ENCODE measurements around the gene INPP5D.

The INPP5D gene

DNA sequence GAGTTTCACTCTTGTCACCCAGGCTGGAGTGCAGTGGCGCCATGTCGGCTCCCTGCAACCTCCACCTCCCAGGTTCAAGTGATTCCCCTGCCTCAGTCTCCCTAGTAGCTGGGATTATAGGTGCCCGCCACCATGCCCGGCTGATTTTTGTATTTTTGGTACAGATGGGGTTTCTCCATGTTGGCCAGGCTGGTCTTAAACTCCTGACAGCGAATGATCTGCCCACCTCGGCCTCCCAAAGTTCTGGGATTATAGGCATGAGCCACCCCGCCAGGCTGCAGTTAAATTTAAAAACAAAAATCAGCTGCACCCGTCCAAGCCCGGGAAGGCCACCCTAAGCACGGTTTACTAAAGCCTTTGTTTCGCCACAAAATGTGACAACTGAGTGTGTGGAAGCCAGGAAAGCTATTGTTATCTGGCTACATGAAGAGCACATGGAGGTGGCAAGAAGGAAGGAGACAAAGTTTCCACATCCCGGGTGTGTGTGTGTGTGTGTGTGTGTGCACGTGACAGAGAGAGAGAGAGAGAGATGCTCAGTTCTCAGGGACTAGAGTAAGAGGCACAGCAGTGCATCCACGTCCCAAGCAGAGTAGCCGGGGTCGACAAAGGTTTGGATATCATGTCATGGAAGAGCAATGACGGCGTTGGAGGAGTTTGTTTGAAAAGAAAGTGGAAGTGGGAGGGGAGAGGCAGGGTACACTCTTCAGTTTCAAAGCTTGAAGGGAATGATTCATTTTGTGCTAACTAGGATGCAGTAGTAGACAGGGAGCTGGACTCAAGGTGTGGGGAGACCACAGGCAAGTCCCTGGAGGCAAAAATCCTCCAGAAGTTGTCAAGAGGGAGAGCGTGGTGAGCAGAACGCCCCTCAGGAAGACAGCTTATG lies 20.1 kb downstream of the INPP5D start:
- in situ Hi-C loops (cut with MboI; ENCODE audit: low sequenced_read_pairs, unreplicated experiment): no loop called here
- DNase-seq (ENCODE audit: low spot score): no peak
- TF ChIP-seq, protein P1, sequence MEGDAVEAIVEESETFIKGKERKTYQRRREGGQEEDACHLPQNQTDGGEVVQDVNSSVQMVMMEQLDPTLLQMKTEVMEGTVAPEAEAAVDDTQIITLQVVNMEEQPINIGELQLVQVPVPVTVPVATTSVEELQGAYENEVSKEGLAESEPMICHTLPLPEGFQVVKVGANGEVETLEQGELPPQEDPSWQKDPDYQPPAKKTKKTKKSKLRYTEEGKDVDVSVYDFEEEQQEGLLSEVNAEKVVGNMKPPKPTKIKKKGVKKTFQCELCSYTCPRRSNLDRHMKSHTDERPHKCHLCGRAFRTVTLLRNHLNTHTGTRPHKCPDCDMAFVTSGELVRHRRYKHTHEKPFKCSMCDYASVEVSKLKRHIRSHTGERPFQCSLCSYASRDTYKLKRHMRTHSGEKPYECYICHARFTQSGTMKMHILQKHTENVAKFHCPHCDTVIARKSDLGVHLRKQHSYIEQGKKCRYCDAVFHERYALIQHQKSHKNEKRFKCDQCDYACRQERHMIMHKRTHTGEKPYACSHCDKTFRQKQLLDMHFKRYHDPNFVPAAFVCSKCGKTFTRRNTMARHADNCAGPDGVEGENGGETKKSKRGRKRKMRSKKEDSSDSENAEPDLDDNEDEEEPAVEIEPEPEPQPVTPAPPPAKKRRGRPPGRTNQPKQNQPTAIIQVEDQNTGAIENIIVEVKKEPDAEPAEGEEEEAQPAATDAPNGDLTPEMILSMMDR (IDR thresholded peaks at IDR 0.05; ENCODE audit: borderline replicate concordance, control extremely low read depth, extremely low read depth, insufficient read depth, missing control alignments): no peak

DNA sequence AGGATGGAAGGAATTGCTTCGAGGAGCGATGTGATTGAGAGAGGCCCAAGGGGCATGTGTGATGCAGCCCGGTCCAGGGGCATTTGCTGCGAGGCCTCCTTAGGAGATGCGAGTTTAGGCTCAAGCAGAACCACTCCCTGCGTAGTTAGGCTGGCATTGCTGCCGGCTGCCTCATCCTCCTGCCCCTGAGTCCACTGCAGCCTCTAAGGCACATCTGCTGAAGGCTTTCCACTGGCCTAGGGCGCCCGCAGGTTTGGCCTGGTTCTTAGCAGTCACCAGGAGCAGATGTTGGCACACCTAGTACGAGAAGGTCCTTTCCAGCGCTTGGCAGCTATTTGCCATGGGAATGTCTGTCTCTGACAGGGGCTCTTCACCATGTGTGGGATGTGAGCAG lies 20.7 kb downstream of the INPP5D start:
- in situ Hi-C loops (cut with MboI; ENCODE audit: low sequenced_read_pairs, unreplicated experiment): no loop called here
- DNase-seq (ENCODE audit: low spot score): no peak

DNA sequence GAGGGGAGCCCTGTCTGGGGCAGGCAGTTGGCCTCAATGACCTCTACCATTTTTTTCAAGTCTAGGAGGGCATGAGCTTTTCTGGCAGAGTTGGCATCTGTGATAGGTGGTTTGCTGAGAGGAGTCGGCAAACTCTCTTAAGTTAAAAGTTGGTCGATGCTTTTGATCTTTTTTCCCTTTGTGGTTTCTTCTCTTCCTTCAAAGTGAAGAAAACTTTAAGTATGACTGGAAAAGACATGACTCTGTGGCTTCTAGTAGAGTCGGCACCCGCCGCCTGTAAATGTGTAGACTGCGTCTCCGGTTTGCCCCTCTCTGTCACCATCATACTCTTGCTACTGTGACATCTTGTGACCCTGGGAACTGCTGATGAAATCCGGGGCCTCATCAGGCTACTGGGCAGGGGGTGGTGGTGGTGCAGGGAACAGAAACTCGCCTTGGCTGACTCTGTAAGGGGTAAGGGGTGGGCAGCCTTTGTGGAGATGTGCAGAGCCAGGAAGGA lies 21.1 kb downstream of the INPP5D start:
- DNase-seq (ENCODE audit: low spot score): no peak
- in situ Hi-C loops (cut with MboI; ENCODE audit: low sequenced_read_pairs, unreplicated experiment): no loop called here
- TF ChIP-seq, protein P1 (IDR thresholded peaks at IDR 0.05; ENCODE audit: borderline replicate concordance, control extremely low read depth, extremely low read depth, insufficient read depth, missing control alignments): no peak

More for the DNA sequence above, 20.7 kb downstream of the INPP5D start:
- TF ChIP-seq, protein P1 (IDR thresholded peaks at IDR 0.05; ENCODE audit: borderline replicate concordance, control extremely low read depth, extremely low read depth, insufficient read depth, missing control alignments): no peak

DNA sequence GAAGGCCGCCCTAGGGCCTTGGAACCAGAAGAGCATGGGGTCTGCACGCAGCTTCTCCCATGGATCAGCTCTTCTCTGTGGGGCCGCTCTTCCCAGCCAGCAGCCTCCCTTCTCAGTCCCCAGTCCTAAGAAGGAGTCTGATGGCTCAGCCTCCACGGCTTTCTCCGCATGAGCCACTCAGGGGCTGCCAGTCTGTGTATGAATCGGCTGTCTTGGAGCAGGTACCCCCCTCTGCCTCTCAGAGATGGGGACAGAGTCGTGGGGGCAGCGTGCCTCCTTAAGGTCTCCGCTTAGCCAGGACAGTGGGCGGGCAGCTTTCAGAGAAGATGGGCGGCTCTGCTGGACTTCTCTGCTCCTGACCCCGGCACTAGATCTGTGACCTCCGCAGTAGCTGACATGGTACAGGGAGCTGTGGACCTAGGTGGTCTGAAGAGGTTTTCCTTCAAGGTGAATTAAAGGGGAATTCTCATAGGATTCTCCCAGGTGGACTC lies 21.6 kb downstream of the INPP5D start:
- in situ Hi-C loops (cut with MboI; ENCODE audit: low sequenced_read_pairs, unreplicated experiment): no loop called here
- TF ChIP-seq, protein P1 (IDR thresholded peaks at IDR 0.05; ENCODE audit: borderline replicate concordance, control extremely low read depth, extremely low read depth, insufficient read depth, missing control alignments): no peak
- DNase-seq (ENCODE audit: low spot score): no peak

DNA sequence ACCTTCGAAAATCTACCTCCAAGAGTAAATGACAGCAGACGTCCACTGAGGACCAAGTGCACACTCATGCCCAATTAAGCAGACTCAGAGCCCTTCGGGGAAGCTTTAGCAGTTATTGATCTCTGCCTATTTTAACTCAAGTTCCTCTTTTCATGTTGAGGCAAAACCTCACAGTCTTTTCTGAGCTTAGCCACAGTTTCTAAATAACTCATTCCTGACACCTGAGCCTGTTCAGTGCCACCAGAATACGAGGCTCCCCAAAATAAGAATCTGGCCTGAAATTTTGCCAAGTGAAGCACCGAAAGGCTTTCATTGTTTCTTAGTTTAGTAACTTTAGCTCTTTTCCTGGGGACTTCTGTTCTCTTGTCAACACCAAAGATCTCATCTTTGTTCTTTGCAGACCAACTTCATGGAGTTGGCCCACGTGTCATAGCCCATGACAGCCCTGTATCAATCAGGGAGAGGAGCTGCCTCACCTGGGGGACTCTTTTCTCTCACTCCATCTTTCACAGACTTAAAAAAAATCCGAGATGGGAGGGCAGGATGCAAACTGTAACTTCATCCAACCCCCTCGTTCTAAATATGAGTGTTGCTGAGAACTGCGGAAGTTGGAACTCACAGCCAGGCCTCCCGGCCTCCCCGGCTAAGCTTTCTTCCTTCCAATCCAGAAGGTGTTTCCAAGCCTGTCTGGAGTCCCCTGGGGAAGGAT lies 22.2 kb downstream of the INPP5D start:
- TF ChIP-seq, protein P1 (IDR thresholded peaks at IDR 0.05; ENCODE audit: borderline replicate concordance, control extremely low read depth, extremely low read depth, insufficient read depth, missing control alignments): no peak
- peak; percentile 78 for DNase-seq (ENCODE audit: low spot score)
- in situ Hi-C loops (cut with MboI; ENCODE audit: low sequenced_read_pairs, unreplicated experiment): no loop called here

DNA sequence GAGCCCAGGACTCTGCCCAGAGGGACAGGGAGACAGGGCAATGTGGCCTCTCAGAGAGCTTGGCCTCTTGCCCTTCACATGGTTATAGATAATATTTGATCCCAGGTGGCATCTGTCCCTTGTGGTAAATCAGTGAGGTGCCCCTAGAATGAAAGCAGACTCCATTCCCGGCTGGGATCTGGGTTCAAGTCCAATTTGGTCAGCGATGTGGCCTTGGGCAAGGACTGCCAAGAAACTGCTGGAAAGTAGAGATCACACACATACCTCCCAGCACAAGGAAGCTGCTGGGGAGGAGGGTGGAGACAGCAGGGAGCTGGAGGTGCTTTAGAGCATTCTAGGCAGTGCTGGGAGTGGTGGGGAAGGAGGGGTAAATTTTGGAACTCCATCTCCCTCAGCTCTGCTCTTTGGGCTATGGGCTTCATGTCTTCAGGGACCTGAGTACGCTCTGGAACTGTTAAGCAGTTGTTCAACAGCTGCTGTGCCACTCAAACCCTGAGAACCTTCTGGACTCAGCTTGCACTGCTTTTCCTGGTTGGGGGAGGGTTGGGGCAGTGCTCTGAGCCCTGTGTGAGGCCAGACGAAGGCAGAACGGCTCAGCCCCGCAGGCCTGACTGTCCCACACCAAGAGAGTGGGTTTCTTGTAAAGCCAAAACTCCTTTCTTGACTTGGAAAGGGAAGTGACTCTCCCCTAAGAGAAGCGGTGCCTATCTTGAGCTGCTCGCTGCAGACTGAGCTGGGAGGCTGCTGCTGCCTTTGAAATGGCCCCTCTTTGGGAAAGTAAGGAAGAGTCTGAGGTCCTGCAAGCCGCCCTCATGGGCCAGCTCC lies 23.0 kb downstream of the INPP5D start:
- in situ Hi-C loops (cut with MboI; ENCODE audit: low sequenced_read_pairs, unreplicated experiment): no loop called here
- DNase-seq (ENCODE audit: low spot score): no peak
- TF ChIP-seq, protein P1 (IDR thresholded peaks at IDR 0.05; ENCODE audit: borderline replicate concordance, control extremely low read depth, extremely low read depth, insufficient read depth, missing control alignments): no peak

Measured in GM13976 (cell line).